Karpas-422 (cell line): Measurements from ENCODE around the gene EBF3. TPM values are rescaled to one million over a fixed set of nuclear protein-coding genes. Genes with fewer than 3 reads are reported as not detected.

Source experiments
- DNase-seq: peaks from one replicate; pipeline ENCODE4 v3.0.0-alpha.2; 2015
- H2AFZ ChIP-seq: fragments of 200-600 bp; sonication (generic); 2 replicates; pipeline ENCODE4 v1.6.1; 2014; ENCODE audit warnings: antibody characterized with exemption, low read length, mixed read lengths
- H3K27ac ChIP-seq: fragments of 200-600 bp; sonication (generic); 2 replicates; pipeline ENCODE4 v1.5.1; 2014; ENCODE audit warnings: mild to moderate bottlenecking, low read length, moderate library complexity
- H3K27me3 ChIP-seq: fragments of 200-600 bp; sonication (generic); 2 replicates; pipeline ENCODE4 v1.6.1; 2014; ENCODE audit warnings: low read length, mixed read lengths
- H3K36me3 ChIP-seq: fragments of 200-600 bp; sonication (generic); 2 replicates; pipeline ENCODE4 v1.6.1; 2014; ENCODE audit warnings: low read length, mixed read lengths; ENCODE audit not compliant: insufficient read depth
- H3K4me1 ChIP-seq: fragments of 200-600 bp; sonication (generic); 2 replicates; pipeline ENCODE4 v1.6.1; 2014; ENCODE audit warnings: mild to moderate bottlenecking, low read length, mixed read lengths
- H3K4me2 ChIP-seq: fragments of 200-600 bp; sonication (generic); 2 replicates; pipeline ENCODE4 v1.6.1; 2014; ENCODE audit warnings: low read length, low read depth, mild to moderate bottlenecking; ENCODE audit not compliant: poor library complexity, severe bottlenecking
- H3K4me3 ChIP-seq: fragments of 200-600 bp; sonication (generic); 2 replicates; pipeline ENCODE4 v1.5.1; 2014; ENCODE audit warnings: mild to moderate bottlenecking, antibody characterized with exemption, low read length, mixed read lengths
- H3K79me2 ChIP-seq: fragments of 200-600 bp; sonication (generic); 2 replicates; pipeline ENCODE4 v1.6.1; 2014; ENCODE audit warnings: mild to moderate bottlenecking, low read length, mixed read lengths
- H3K9ac ChIP-seq: fragments of 200-600 bp; sonication (generic); 2 replicates; pipeline ENCODE4 v1.6.0; 2014; ENCODE audit warnings: low read length
- H3K9me2 ChIP-seq: fragments of 200-600 bp; sonication (generic), shearing (Covaris generic); replicated peaks from 2 replicates; pipeline ENCODE4 v1.6.0; 2014; ENCODE audit warnings: mild to moderate bottlenecking, low read length, moderate library complexity; ENCODE audit not compliant: insufficient read depth
- H3K9me3 ChIP-seq: fragments of 300-700, 200-600 bp; sonication (generic); 2 replicates; pipeline ENCODE4 v1.6.1; 2014; ENCODE audit warnings: low read length, mixed read lengths
- H4K20me1 ChIP-seq: fragments of 200-600 bp; sonication (generic); 2 replicates; pipeline ENCODE4 v1.6.1; 2014; ENCODE audit warnings: mild to moderate bottlenecking, antibody characterized with exemption, low read length, low read depth; ENCODE audit not compliant: insufficient read depth
- total RNA-seq: library from RNA; depleted of rRNA; stranded (reverse); fragments of >200 nt; shearing (Covaris generic); gene quantifications from 2 replicates; pipeline ENCODE4 v1.2.3, GENCODE V29; 2014; ENCODE audit warnings: low replicate concordance

Gene EBF3
- total RNA-seq, 1 experiment from 2014 or later, result not detected

DNA sequence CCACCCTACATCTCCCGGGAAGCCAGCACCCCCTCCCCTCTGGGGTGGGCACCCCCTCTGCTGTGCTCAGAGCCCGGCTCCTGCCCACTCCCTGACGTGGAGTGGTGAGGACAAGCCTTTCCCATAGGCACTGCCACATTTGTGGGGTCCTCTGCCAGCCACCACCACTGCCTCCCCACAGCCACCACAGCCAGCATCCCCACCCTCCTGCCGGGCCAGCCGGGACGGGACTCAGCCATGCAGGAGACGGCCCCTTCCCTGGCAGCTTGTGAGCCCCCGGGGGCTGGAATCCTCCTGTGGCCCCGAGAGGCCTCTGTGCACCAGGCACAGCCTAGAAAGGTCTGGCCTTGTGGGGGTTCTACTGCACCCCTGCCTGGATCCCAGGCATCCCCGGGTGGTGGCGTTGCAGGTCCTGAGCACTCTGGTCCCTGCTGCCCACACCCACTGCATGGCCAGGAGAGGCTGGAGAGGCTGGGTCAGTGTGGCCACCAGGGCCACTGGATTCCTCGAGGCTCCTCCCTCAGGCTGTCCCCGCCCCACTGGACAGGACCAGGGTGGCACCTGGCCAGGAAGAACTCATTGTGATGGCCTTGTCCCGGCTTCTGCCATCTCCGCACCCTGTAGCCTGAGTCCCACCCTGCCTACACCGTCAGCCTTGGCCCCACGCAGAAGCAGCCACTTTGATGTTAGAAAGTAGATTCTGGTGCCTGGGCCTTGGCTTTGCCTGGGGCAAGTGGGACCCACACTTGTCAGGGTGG, 148.0 kb downstream of the EBF3 start:
- no peak overlapping the region for H3K4me3 ChIP-seq

GRCh38 chr10:129814681-129815646, 149.1 kb downstream of the EBF3 start:
- Histone ChIP-seq H3K27me3 (no peaks in the 10 kb centered on the region), H3K9me2 (no peaks in the 10 kb centered on the region), H4K20me1 (no peaks in the 10 kb centered on the region), H3K79me2 (no peaks in the 10 kb centered on the region), H3K9me3 (no peaks in the 10 kb centered on the region), H3K4me1 (no peaks in the 10 kb centered on the region), H3K27ac (no peak overlapping the region), H2AFZ (no peak overlapping the region), H3K4me2 (no peak overlapping the region), H3K4me3 (no peak overlapping the region), H3K36me3 (no peaks in the 10 kb centered on the region), H3K9ac (no peak overlapping the region)
- DNase-seq, result no peak

More for the DNA sequence above, 148.0 kb downstream of the EBF3 start:
- H3K9me2 ChIP-seq, result no peaks in the 10 kb centered on the region
- H3K4me1 ChIP-seq, result no peaks in the 10 kb centered on the region
- no peak overlapping the region for H3K4me2 ChIP-seq
- H3K9ac ChIP-seq, result no peak overlapping the region
- no peaks in the 10 kb centered on the region for H4K20me1 ChIP-seq
- H3K36me3 ChIP-seq, result no peaks in the 10 kb centered on the region
- no peaks in the 10 kb centered on the region for H3K79me2 ChIP-seq
- DNase-seq, result no peak
- no peak overlapping the region for H3K27ac ChIP-seq
- no peaks in the 10 kb centered on the region for H3K27me3 ChIP-seq
- no peak overlapping the region for H2AFZ ChIP-seq
- H3K9me3 ChIP-seq, result no peaks in the 10 kb centered on the region

- Histone ChIP-seq H3K36me3 (no peaks in the 10 kb centered on the region), H3K27me3 (no peaks in the 10 kb centered on the region), H3K4me3 (no peak overlapping the region), H4K20me1 (no peaks in the 10 kb centered on the region), H3K4me2 (no peak overlapping the region), H3K9me3 (no peaks in the 10 kb centered on the region), H3K9ac (no peak overlapping the region), H3K79me2 (no peaks in the 10 kb centered on the region), H3K4me1 (no peaks in the 10 kb centered on the region), H2AFZ (no peak overlapping the region), H3K9me2 (no peaks in the 10 kb centered on the region), H3K27ac (no peak overlapping the region)
- DNase-seq, result no peak
Observed at GRCh38 chr10:129812398-129812797, 151.7 kb downstream of the EBF3 start.

GRCh38 chr10:129811208-129811607, 152.9 kb downstream of the EBF3 start:
- Histone ChIP-seq H4K20me1 (no peaks in the 10 kb centered on the region), H3K9ac (no peak overlapping the region), H2AFZ (no peak overlapping the region), H3K9me3 (no peaks in the 10 kb centered on the region), H3K4me3 (no peak overlapping the region), H3K36me3 (no peaks in the 10 kb centered on the region), H3K79me2 (no peaks in the 10 kb centered on the region), H3K4me2 (no peak overlapping the region), H3K27me3 (no peaks in the 10 kb centered on the region), H3K27ac (no peak overlapping the region), H3K9me2 (no peaks in the 10 kb centered on the region), H3K4me1 (no peaks in the 10 kb centered on the region)
- no peak for DNase-seq

DNA sequence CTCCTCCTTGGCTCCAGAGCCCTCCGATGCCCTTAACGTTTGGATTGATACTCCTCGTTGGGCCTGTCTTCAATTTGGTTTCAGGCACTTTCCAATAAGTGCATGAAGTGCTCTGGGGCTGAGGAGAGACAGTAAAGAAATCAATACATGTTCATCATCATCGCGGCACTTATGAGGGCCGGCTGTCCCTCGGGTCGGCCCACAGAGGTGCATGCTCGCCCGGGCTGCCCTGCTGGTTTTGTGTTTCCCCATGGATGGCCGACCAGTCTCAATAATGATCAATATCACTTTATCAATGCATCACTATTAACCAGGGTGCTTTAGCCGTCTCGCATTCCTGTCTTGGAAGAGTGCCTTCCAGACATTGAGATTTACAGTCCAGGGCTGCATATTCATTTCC, 154.2 kb downstream of the EBF3 start:
- no peaks in the 10 kb centered on the region for H3K79me2 ChIP-seq
- H3K4me2 ChIP-seq, result no peak overlapping the region
- no peak overlapping the region for H2AFZ ChIP-seq
- no peaks in the 10 kb centered on the region for H3K27me3 ChIP-seq
- no peak overlapping the region for H3K4me3 ChIP-seq
- no peaks in the 10 kb centered on the region for H3K9me2 ChIP-seq
- H4K20me1 ChIP-seq, result no peaks in the 10 kb centered on the region
- H3K4me1 ChIP-seq, result no peaks in the 10 kb centered on the region
- no peak overlapping the region for H3K9ac ChIP-seq
- no peak overlapping the region for H3K27ac ChIP-seq
- no peak for DNase-seq
- no peaks in the 10 kb centered on the region for H3K36me3 ChIP-seq
- no peaks in the 10 kb centered on the region for H3K9me3 ChIP-seq

DNA sequence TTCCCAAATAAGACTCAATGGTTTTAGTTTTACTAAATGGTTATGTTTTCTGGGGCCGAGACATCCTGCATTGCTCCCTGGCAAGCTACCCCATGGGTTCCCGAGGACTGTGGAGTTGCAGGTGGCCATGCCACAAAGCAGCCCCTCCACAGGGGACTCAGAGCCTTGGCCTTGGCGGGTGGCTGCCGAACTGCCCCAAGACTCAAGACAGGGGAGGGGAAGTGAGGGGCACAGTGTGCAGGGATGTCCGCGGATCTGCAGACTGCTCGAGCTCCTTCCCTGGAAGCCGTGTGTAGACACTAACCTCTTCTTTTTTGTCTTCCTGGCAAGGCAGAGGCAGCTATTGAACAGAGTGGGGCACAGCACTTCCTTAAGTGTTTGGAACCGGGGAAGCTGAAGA, 154.6 kb downstream of the EBF3 start:
- Histone ChIP-seq H3K9me2 (no peaks in the 10 kb centered on the region), H3K4me3 (no peak overlapping the region), H3K4me2 (no peak overlapping the region), H2AFZ (no peak overlapping the region), H3K36me3 (no peaks in the 10 kb centered on the region), H3K9ac (no peak overlapping the region), H3K4me1 (no peaks in the 10 kb centered on the region), H3K9me3 (no peaks in the 10 kb centered on the region), H3K79me2 (no peaks in the 10 kb centered on the region), H3K27me3 (no peaks in the 10 kb centered on the region), H3K27ac (no peak overlapping the region), H4K20me1 (no peaks in the 10 kb centered on the region)
- no peak for DNase-seq

GRCh38 chr10:129808092-129808983, 155.7 kb downstream of the EBF3 start:
- 0 out of 2 replicates have a peak, but pooled peaks cover 7% of the 10 kb centered on the region for H3K9me3 ChIP-seq
- H3K4me2 ChIP-seq, result no peak overlapping the region
- H4K20me1 ChIP-seq, result no peaks in the 10 kb centered on the region
- H3K27ac ChIP-seq, result no peak overlapping the region
- no peaks in the 10 kb centered on the region for H3K36me3 ChIP-seq
- H3K9me2 ChIP-seq, result no peaks in the 10 kb centered on the region
- no peak overlapping the region for H3K9ac ChIP-seq
- H3K4me3 ChIP-seq, result no peak overlapping the region
- no peak for DNase-seq
- no peaks in the 10 kb centered on the region for H3K4me1 ChIP-seq
- H3K27me3 ChIP-seq, result no peaks in the 10 kb centered on the region
- no peak overlapping the region for H2AFZ ChIP-seq
- no peaks in the 10 kb centered on the region for H3K79me2 ChIP-seq
